Choroid plexus epithelial cell (primary cell): ENCODE measurements around the gene RBBP7.
A peak's percentile ranks its signal among the peaks of the same experiment; 100 is the strongest.

Experiments used
- DNase-seq: peaks from one replicate; pipeline ENCODE4 v3.0.0-alpha.2; 2010; ENCODE audit warnings: low read depth
- H3K4me3 ChIP-seq: 2 replicates; pipeline ENCODE4 v1.5.1; 2011; ENCODE audit warnings: low read depth, mild to moderate bottlenecking, control low read depth, low read length, moderate library complexity
- TF ChIP-seq, protein P1 (sequence below): conservative IDR thresholded peaks from 2 replicates; pipeline ENCODE4 v1.5.1; 2011; ENCODE audit warnings: low read depth, mild to moderate bottlenecking, control low read depth, inconsistent platforms, low read length, moderate library complexity

Gene RBBP7

DNA sequence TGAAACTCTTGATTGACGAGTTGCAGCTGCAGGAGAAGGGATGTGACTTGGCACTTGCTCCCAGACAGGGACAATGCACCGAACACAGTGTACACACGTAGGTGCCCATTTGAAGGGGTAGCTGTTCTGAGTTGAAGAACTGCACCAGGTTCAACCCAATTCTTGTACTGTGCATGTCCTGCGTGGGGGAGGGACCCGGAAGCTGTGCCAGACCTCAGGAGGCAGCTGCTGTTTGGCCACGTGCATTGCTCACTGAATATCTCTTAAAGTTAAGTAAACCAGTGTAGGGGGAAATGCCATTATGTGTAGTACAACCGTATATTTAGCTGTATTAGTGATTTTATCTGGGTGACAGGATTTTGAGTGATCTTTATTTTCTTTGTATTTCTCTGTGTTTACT, 12.0 kb upstream of the RBBP7 start:
- TF ChIP-seq, protein P1, sequence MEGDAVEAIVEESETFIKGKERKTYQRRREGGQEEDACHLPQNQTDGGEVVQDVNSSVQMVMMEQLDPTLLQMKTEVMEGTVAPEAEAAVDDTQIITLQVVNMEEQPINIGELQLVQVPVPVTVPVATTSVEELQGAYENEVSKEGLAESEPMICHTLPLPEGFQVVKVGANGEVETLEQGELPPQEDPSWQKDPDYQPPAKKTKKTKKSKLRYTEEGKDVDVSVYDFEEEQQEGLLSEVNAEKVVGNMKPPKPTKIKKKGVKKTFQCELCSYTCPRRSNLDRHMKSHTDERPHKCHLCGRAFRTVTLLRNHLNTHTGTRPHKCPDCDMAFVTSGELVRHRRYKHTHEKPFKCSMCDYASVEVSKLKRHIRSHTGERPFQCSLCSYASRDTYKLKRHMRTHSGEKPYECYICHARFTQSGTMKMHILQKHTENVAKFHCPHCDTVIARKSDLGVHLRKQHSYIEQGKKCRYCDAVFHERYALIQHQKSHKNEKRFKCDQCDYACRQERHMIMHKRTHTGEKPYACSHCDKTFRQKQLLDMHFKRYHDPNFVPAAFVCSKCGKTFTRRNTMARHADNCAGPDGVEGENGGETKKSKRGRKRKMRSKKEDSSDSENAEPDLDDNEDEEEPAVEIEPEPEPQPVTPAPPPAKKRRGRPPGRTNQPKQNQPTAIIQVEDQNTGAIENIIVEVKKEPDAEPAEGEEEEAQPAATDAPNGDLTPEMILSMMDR: no peak
- peak; percentile 33 for DNase-seq
- no peak overlapping the region for H3K4me3 ChIP-seq

DNA sequence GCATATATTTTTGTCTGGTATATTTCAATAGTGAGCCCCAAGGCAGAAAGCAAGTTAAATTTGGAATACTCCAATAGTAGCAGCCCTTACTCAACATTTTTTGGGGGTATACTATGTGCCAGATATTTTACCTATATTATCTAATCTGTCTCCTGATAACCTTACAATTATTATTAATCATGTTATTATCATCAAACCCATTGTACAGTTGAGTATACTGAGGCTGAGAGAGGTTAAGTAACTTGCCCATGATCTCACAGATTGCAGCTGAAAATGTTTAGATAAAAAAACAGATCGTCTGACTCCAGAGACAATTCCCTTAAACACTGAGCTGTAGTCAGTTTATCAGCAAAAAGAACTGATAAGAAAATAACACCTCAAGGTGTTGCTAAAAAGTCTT, 6.5 kb upstream of the RBBP7 start:
- TF ChIP-seq, protein P1: no peak
- no peak overlapping the region for H3K4me3 ChIP-seq
- DNase-seq: no peak

DNA sequence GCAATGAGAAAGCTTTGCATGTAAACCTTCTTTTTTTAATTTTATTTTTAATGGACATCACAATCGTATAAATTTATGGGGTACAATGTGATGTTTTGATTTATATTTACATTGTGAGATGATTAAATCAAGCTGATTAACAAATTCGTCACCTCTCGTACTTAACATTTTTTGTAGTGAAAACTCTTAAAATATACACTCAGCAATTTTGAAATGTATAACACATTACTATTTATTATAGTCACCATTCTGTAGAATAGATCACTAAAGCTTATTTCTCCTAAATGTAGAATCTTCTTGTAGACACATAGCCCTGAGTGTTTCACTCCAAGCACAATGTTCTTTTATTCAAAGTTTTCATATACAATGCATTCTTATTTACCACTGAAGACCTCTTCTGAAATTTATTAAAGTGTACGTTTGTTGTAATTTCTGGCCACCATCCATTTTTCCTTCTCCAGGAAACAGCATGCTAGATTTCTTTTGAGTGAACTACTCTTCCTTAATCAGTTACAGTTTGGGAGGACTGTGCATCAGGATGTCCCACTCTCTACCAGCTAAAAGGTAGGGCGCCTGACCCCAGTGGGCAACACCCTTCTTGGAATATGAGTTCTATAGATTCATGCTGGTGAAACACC, 4.4 kb upstream of the RBBP7 start:
- no peak for DNase-seq
- TF ChIP-seq, protein P1: no peak
- H3K4me3 ChIP-seq: no peak overlapping the region

DNA sequence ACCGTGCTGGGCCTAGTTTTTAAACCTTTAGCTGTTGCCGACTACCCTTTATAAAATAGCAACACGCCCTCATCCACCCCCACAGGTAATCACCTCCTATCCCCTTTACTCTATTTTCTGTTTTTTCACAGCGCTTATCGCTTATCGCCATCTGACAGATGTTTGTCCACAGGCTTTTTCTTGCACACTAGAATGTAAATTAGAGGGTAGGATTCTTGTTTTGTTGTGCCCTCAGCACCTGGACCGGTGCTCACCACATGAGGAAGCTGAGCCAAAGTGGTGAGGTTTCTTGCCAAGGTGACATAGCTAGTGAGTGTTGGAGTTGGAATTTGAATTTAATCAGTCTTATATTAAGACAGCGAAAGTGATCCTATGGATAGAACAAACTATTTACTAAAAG, 2.9 kb upstream of the RBBP7 start:
- no peak overlapping the region for H3K4me3 ChIP-seq
- no peak for DNase-seq
- TF ChIP-seq, protein P1: no peak

DNA sequence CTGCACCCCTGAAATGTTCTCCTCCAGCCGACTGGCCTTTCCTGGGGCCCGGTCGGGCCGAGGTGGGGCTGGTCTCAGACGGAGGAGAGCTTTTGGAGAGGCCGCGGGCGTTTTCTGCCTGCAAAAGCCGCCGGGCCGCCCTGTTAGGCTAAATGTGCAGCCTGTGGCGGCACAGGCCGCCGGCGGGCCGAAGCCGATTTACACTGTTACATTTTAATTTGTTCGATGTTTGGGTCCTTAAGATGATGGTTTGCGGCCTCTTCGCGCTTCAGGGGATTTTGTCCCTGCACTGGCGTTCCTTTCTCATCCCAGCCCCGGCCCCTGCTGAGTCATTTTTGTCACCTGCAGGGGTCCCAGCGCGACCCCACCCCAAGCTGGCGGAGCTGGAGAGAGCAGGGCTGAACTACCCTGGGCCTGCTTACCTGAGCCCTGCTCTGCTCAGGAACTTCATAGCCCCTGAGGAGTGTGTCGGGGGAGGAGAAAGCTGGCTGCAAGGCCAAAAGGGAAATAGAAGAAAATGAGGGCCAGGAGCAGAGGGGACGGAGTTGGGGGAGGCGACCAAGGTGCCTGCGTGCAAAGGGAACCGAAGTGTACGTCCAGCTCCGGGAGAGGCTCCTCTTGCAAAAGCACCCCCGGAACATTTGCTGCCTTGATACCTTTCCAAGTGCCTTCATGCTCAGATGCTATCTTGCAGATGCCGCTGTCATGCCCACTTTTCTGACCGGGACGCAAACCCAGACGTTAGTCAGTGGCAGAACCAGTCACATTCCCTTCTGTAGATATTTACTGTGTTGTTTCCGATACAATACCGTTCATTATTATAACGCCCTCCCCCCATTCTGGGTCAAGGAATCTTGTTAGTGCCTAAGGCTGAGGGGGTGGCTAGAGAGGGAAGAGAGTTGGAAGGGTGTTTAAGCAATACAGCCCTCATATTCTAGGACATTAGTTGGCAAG, 977 bp upstream of the RBBP7 start:
- peak overlapping the region; percentile 56 for H3K4me3 ChIP-seq
- no peak for DNase-seq
- TF ChIP-seq, protein P1: no peak

DNA sequence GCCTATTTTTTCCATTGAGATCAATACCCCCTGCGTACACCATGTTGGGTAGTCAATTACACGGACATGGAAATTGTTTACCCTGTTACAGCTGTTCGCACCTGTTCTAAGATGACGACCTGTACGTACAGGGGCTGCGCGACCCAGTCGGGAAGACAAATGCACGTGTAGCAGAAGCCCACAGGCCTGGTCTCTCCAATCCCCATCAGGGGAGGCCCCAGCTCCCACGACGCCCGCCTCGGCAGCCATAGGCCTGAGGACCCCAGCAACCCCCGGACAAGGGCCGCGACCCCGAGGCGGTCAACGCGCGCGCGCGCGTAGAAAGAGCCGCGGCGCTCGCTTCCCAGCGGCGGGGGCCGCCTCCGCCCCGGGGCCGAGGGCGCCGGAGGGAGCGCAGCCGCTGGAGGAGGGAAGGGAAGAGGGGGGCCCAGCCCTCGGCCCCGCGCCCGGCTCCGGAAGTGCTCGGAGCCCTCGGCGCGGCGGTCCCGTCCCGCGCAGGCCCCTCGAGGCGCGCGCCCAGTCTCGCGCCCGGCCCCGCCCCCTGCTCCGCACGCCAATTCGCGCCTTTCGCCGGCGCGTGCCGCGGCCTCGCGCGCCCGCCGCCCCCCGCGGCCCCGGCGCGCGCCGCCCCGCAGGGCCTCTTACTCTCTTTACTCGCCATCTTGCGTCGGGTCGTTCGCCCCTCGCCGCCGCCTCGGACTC, 618 bp downstream of the RBBP7 start:
- no peak for DNase-seq
- H3K4me3 ChIP-seq: peak overlapping the region; percentile 74
- TF ChIP-seq, protein P1: no peak
